K562 (cell line): ENCODE data around the gene NCOA6. TPM values are rescaled to one million over a fixed set of nuclear protein-coding genes. Genes with fewer than 3 reads are reported as not detected.

ENCODE experiments used
- CBX5 ChIP-seq: IDR thresholded peaks from 2 replicates; pipeline ENCODE4 v1.6.1; 2014; ENCODE audit warnings: low read depth, borderline replicate concordance
- HDAC1 ChIP-seq, 2 experiments: fragments of 450-650 bp; IDR thresholded peaks; 2 replicates each; pipeline ENCODE4 v1.6.1; 2016 to 2017; ENCODE audit warnings: inconsistent platforms in 1 of 2, mild to moderate bottlenecking in 1 of 2, moderate library complexity in 1 of 2
- HNRNPH1 ChIP-seq: fragments of 200-400 bp; formaldehyde crosslinking; optimal IDR thresholded peaks from 2 replicates; pipeline ENCODE3; 2017; ENCODE audit warnings: low read depth, mild to moderate bottlenecking, low read length, moderate library complexity
- KHSRP ChIP-seq: fragments of 450-650 bp; IDR thresholded peaks from 2 replicates; pipeline ENCODE4 v1.6.1; 2017
- KLF1 ChIP-seq: fragments of 450-650 bp; IDR thresholded peaks from 2 replicates; pipeline ENCODE4 v1.6.1; 2016; ENCODE audit warnings: missing genetic modification characterization, missing compliant biosample characterization
- TAF1 ChIP-seq: IDR thresholded peaks from 2 replicates; pipeline ENCODE4 v1.6.1; 2011; ENCODE audit warnings: mild to moderate bottlenecking, low read length, moderate library complexity; ENCODE audit not compliant: insufficient read depth, control insufficient read depth, severe bottlenecking; ENCODE audit errors: extremely low read depth
- polyA plus RNA-seq, 8 experiments: library from polyadenylated mRNA; depleted of rRNA in 4 of 8; stranded (reverse) in 5 of 8; unstranded in 3 of 8; fragments of >200 nt; fragmentation: Nextera tagmentation in 2 of 8; fragmentation: Illumina TruSeq in 1 of 8; extraction: Ambion mirVana in 2 of 8; extraction: Trizol in 1 of 8; gene quantifications; 2 replicates each; pipeline versions ENCODE4 v1.2.1 to v1.2.3, GENCODE V29; 2011 to 2014; ENCODE audit warnings: inconsistent platforms in 1 of 8, missing spikeins in 1 of 8
- total RNA-seq, 7 experiments: library from RNA; depleted of rRNA in 6 of 7; stranded (reverse); fragments of >200 nt in 6 of 7; fragmentation: Illumina TruSeq in 2 of 7; extraction: Trizol in 2 of 7; gene quantifications; 2 replicates each; pipeline versions ENCODE4 v1.2.1 to v1.2.3, GENCODE V29; 2011 to 2021; ENCODE audit warnings: low replicate concordance in 1 of 7
- TF ChIP-seq, protein P1 (sequence below), 2 experiments: IDR thresholded peaks; 2 replicates each; pipeline ENCODE4 v1.6.1; 2011; ENCODE audit warnings: borderline replicate concordance in 1 of 2, control low read depth in 1 of 2, low read depth in 1 of 2, low read length in 1 of 2, mild to moderate bottlenecking in 1 of 2, mixed read lengths in 1 of 2, moderate library complexity in 1 of 2; ENCODE audit not compliant: insufficient read depth in 1 of 2, insufficient read length in 1 of 2, poor library complexity in 1 of 2, severe bottlenecking in 1 of 2; ENCODE audit errors: extremely low read depth in 1 of 2
- TF ChIP-seq, protein P2 (sequence below): sonication (generic); formaldehyde crosslinking; IDR thresholded peaks from 2 replicates; pipeline ENCODE4 v1.8.0; 2022; ENCODE audit warnings: mild to moderate bottlenecking, missing genetic modification reagents
- TF ChIP-seq, protein P3 (sequence below): sonication (generic); formaldehyde crosslinking; IDR thresholded peaks from 2 replicates; pipeline ENCODE4 v1.9.0; 2022; ENCODE audit warnings: mild to moderate bottlenecking, missing genetic modification reagents
- TF ChIP-seq, protein P4 (sequence below): fragments of 250-450 bp; sonication (Bioruptor Pico); IDR thresholded peaks from 2 replicates; pipeline ENCODE4 v1.4.0; 2020; ENCODE audit warnings: mild to moderate bottlenecking, moderate library complexity, borderline replicate concordance
- TF ChIP-seq, protein P5 (sequence below): fragments of 450-650 bp; IDR thresholded peaks from 2 replicates; pipeline ENCODE4 v1.6.1; 2017; ENCODE audit warnings: antibody characterized with exemption, mild to moderate bottlenecking

Gene NCOA6
- total and polyA plus RNA-seq, 9 of the 15 experiments (the other 6 are each of a cell fraction or from before 2014, with no cell fraction given): 6.1 to 25.0 (median 9.5) TPM

DNA sequence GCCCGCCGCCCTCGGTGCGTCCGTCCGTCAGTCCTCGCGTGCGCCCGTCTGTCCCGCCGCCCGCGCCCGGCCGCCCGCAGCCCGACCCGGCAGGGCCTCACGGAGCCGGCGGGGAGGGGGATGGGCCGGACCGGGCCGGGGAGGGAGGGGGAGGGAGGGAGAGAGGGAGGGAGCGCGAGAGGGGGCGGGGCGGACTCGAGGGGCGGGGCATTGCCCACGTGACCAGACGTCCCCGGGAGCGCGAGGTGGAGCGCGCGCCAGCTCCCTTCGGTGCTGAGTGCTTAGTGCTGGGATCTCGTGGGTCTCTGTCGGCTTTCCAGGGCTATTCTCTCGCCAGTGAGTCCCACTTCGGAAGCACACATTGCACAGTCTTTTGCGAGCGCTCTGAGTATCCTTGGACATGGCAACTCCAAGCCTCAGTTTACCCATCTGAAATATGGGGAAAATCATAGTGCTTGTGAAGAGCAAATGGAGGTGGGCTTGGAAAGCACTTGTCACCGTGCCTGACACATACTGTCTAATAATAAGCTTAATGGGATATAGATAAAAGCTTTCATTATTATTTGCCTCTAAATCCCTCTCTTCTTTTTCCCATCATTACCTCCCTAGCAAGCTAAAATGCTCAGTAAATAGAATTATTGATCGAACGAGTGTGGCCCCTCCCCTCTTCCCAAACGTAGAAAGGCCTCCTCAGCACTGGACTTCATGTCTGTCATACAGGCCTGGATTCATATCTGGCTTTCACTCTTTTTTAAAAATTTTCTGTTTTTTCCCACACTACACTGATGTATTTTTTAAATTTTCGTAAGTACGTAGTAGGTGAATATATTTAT is at the start of gene NCOA6 (continued):
- TF ChIP-seq, protein P1, sequence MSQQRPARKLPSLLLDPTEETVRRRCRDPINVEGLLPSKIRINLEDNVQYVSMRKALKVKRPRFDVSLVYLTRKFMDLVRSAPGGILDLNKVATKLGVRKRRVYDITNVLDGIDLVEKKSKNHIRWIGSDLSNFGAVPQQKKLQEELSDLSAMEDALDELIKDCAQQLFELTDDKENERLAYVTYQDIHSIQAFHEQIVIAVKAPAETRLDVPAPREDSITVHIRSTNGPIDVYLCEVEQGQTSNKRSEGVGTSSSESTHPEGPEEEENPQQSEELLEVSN (IDR thresholded peaks at IDR 0.05; ENCODE audit: borderline replicate concordance in 1 of 2, extremely low read depth in 1 of 2, insufficient read depth in 1 of 2, insufficient read length in 1 of 2, low read depth in 1 of 2, low read length in 1 of 2, poor library complexity in 1 of 2, severe bottlenecking in 1 of 2): peak; percentile 83 to 91
- TF ChIP-seq, protein P2, sequence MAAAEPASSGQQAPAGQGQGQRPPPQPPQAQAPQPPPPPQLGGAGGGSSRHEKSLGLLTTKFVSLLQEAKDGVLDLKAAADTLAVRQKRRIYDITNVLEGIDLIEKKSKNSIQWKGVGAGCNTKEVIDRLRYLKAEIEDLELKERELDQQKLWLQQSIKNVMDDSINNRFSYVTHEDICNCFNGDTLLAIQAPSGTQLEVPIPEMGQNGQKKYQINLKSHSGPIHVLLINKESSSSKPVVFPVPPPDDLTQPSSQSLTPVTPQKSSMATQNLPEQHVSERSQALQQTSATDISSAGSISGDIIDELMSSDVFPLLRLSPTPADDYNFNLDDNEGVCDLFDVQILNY: no peak
- TF ChIP-seq, protein P3, sequence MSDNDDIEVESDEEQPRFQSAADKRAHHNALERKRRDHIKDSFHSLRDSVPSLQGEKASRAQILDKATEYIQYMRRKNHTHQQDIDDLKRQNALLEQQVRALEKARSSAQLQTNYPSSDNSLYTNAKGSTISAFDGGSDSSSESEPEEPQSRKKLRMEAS: peak; percentile 64
- TF ChIP-seq KLF1 (tag): no peak
- no peak for TF ChIP-seq CBX5
- no peak for TF ChIP-seq KHSRP
- TF ChIP-seq, protein P4, sequence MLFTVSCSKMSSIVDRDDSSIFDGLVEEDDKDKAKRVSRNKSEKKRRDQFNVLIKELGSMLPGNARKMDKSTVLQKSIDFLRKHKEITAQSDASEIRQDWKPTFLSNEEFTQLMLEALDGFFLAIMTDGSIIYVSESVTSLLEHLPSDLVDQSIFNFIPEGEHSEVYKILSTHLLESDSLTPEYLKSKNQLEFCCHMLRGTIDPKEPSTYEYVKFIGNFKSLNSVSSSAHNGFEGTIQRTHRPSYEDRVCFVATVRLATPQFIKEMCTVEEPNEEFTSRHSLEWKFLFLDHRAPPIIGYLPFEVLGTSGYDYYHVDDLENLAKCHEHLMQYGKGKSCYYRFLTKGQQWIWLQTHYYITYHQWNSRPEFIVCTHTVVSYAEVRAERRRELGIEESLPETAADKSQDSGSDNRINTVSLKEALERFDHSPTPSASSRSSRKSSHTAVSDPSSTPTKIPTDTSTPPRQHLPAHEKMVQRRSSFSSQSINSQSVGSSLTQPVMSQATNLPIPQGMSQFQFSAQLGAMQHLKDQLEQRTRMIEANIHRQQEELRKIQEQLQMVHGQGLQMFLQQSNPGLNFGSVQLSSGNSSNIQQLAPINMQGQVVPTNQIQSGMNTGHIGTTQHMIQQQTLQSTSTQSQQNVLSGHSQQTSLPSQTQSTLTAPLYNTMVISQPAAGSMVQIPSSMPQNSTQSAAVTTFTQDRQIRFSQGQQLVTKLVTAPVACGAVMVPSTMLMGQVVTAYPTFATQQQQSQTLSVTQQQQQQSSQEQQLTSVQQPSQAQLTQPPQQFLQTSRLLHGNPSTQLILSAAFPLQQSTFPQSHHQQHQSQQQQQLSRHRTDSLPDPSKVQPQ (CRISPR knock-in tag): no peak
- no peak for TF ChIP-seq HNRNPH1
- TF ChIP-seq TAF1: peak; percentile 49
- peak in 1 of 2 experiments; percentile 53; a peak in 3 of 4 replicates for TF ChIP-seq HDAC1 (IDR thresholded peaks at IDR 0.05)
- TF ChIP-seq, protein P5, sequence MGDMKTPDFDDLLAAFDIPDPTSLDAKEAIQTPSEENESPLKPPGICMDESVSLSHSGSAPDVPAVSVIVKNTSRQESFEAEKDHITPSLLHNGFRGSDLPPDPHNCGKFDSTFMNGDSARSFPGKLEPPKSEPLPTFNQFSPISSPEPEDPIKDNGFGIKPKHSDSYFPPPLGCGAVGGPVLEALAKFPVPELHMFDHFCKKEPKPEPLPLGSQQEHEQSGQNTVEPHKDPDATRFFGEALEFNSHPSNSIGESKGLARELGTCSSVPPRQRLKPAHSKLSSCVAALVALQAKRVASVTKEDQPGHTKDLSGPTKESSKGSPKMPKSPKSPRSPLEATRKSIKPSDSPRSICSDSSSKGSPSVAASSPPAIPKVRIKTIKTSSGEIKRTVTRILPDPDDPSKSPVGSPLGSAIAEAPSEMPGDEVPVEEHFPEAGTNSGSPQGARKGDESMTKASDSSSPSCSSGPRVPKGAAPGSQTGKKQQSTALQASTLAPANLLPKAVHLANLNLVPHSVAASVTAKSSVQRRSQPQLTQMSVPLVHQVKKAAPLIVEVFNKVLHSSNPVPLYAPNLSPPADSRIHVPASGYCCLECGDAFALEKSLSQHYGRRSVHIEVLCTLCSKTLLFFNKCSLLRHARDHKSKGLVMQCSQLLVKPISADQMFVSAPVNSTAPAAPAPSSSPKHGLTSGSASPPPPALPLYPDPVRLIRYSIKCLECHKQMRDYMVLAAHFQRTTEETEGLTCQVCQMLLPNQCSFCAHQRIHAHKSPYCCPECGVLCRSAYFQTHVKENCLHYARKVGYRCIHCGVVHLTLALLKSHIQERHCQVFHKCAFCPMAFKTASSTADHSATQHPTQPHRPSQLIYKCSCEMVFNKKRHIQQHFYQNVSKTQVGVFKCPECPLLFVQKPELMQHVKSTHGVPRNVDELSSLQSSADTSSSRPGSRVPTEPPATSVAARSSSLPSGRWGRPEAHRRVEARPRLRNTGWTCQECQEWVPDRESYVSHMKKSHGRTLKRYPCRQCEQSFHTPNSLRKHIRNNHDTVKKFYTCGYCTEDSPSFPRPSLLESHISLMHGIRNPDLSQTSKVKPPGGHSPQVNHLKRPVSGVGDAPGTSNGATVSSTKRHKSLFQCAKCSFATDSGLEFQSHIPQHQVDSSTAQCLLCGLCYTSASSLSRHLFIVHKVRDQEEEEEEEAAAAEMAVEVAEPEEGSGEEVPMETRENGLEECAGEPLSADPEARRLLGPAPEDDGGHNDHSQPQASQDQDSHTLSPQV: peak; percentile 56; the same call in 1 of the 2 replicates
